B cell (primary cell): ENCODE measurements around the gene FAM53A. TPM values are rescaled to one million over a fixed set of nuclear protein-coding genes. Genes with fewer than 3 reads are reported as not detected.
A peak's percentile ranks its signal among the peaks of the same experiment; 100 is the strongest.

Experiments used
- ATAC-seq: fragments of 200-7000 bp; cut with Tn5 transposase; one replicate; pipeline ENCODE4 v1.10.0; 2021; ENCODE audit warnings: low read depth, mild to moderate bottlenecking, moderate number of reproducible peaks, moderate library complexity
- CTCF ChIA-PET: fragments of 350-600 bp; sonication (Branson Sonifier 250); formaldehyde crosslinking; loops from one replicate; lab custom pipeline; 2021; ENCODE audit warnings: antibody characterized with exemption, inconsistent platforms; lab: Charles Lee
- POLR2A ChIA-PET: fragments of 350-600 bp; sonication (Branson Sonifier 250); formaldehyde crosslinking; loops from one replicate; lab custom pipeline; 2021; ENCODE audit warnings: antibody characterized with exemption; lab: Charles Lee
- DNase-seq: peaks from one replicate; pipeline ENCODE4 v3.0.0; 2013
- H2AFZ ChIP-seq: 2 replicates; pipeline ENCODE4 v1.6.1; 2012; ENCODE audit warnings: mild to moderate bottlenecking, low read depth, low read length; ENCODE audit not compliant: insufficient read depth, poor library complexity, severe bottlenecking
- H3K27ac ChIP-seq, 2 donors: 1 replicate in 1 of 2; 2 replicates in 1 of 2; pipeline ENCODE4 v1.5.1; 2012 to 2013; ENCODE audit warnings: low read length in 2 of 2, mild to moderate bottlenecking in 2 of 2, moderate library complexity in 1 of 2
- H3K27me3 ChIP-seq, 4 experiments: fragments of 200-600 bp in 1 of 4; sonication (generic) in 1 of 4; replicated peaks in 1 of 4; 1 replicate in 2 of 4; 2 replicates in 2 of 4; pipeline versions ENCODE4 v1.6.1 to v1.7.0; 2013 to 2016; ENCODE audit warnings: low read length in 3 of 4, mild to moderate bottlenecking in 2 of 4, mixed read lengths in 1 of 4, moderate library complexity in 1 of 4; ENCODE audit not compliant: insufficient read depth in 4 of 4, control insufficient read depth in 3 of 4; ENCODE audit errors: control extremely low read depth in 1 of 4
- H3K36me3 ChIP-seq, 2 experiments: replicated peaks in 1 of 2; 1 replicate in 1 of 2; 2 replicates in 1 of 2; pipeline versions ENCODE4 v1.6.1 to v1.7.1; 2013; ENCODE audit warnings: low read length in 1 of 2; ENCODE audit not compliant: insufficient read depth in 2 of 2, control insufficient read depth in 1 of 2; ENCODE audit errors: control extremely low read depth in 1 of 2, extremely low read depth in 1 of 2
- H3K4me1 ChIP-seq, 2 donors: fragments of 200-600 bp in 1 of 2; sonication (generic) in 1 of 2; 1 replicate in 1 of 2; 2 replicates in 1 of 2; pipeline versions ENCODE4 v1.5.1 to v1.6.1; 2013 to 2017; ENCODE audit warnings: low read length in 2 of 2; ENCODE audit not compliant: control insufficient read depth in 2 of 2, insufficient read depth in 2 of 2
- H3K4me2 ChIP-seq: replicated peaks from 2 replicates; pipeline ENCODE3; 2012; ENCODE audit warnings: mild to moderate bottlenecking, low read depth, low read length; ENCODE audit not compliant: poor library complexity, severe bottlenecking
- H3K4me3 ChIP-seq, 5 experiments: fragments of 200-600 bp in 1 of 5; sonication (generic) in 1 of 5; 1 replicate in 3 of 5; 2 replicates in 2 of 5; pipeline versions ENCODE4 v1.5.1 to v1.7.0; 2011 to 2016; ENCODE audit warnings: low read length in 4 of 5, mild to moderate bottlenecking in 4 of 5, low read depth in 2 of 5, control low read depth in 1 of 5, moderate library complexity in 1 of 5; ENCODE audit not compliant: insufficient read depth in 1 of 5; ENCODE audit errors: control extremely low read depth in 1 of 5, extremely low read depth in 1 of 5
- H3K79me2 ChIP-seq: fragments of 200-600 bp; sonication (generic); one replicate; pipeline ENCODE4 v1.6.0; 2016; ENCODE audit warnings: low read length; ENCODE audit not compliant: control insufficient read depth, insufficient read depth
- H3K9ac ChIP-seq: fragments of 200-600 bp; sonication (generic); 2 replicates; pipeline ENCODE4 v1.6.1; 2017; ENCODE audit warnings: mild to moderate bottlenecking, low read length, moderate library complexity
- H3K9me3 ChIP-seq, 3 donors: one replicate each; pipeline versions ENCODE4 v1.6.1 to v1.7.1; 2013; ENCODE audit warnings: low read length in 2 of 3; ENCODE audit not compliant: control insufficient read depth in 2 of 3, insufficient read depth in 1 of 3; ENCODE audit errors: control extremely low read depth in 1 of 3
- H4K20me1 ChIP-seq: 2 replicates; pipeline ENCODE4 v1.6.0; 2012; ENCODE audit warnings: mild to moderate bottlenecking, low read length; ENCODE audit not compliant: insufficient read depth, control insufficient read depth, poor library complexity, severe bottlenecking
- H3K27ac Mint-ChIP-seq: one replicate; pipeline ENCODE4 v1.8.0; 2021; ENCODE audit warnings: mixed read lengths
- H3K27me3 Mint-ChIP-seq: one replicate; pipeline ENCODE4 v1.8.0; 2021; ENCODE audit warnings: mixed read lengths
- H3K4me1 Mint-ChIP-seq: one replicate; pipeline ENCODE4 v1.8.0; 2021; ENCODE audit warnings: mixed read lengths
- H3K4me3 Mint-ChIP-seq: one replicate; pipeline ENCODE4 v1.8.0; 2021; ENCODE audit warnings: mixed read lengths
- H3K9me3 Mint-ChIP-seq: one replicate; pipeline ENCODE4 v1.8.0; 2022; ENCODE audit warnings: mixed read lengths; ENCODE audit not compliant: insufficient read depth
- CTCF ChIP-seq: fragments of 200-600 bp; IDR thresholded peaks from one replicate; pipeline ENCODE4 v1.8.0; 2022; ENCODE audit warnings: antibody characterized with exemption, mild to moderate bottlenecking
- EZH2 ChIP-seq: IDR thresholded peaks from 2 replicates; pipeline ENCODE4 v1.6.1; 2012; ENCODE audit warnings: borderline replicate concordance, low read depth, mild to moderate bottlenecking, moderate library complexity, low read length; ENCODE audit not compliant: insufficient read depth, poor library complexity, severe bottlenecking
- WGBS: methylation state at CpG from one replicate; pipeline ENCODE4 v1.1.5; 2013; ENCODE audit warnings: missing lambda C conversion rate; ENCODE audit not compliant: insufficient coverage; 5-methylcytosine and 5-hydroxymethylcytosine counted together
- intact Hi-C: fragments of 100-400 bp; cut with micrococcal nuclease; formaldehyde crosslinking; loops from one replicate; pipeline ENCODE4 v1.10.0; 2022
- polyA plus RNA-seq: library from polyadenylated mRNA; depleted of rRNA; stranded (reverse); fragments of >200 nt; gene quantifications from 2 replicates; pipeline ENCODE4 v1.2.3, GENCODE V29; 2012
- total RNA-seq, 2 donors: library from RNA; stranded (reverse); fragments of 120-200 nt in 1 of 2; gene quantifications; 1 replicate in 1 of 2; 2 replicates in 1 of 2; pipeline versions ENCODE4 v1.2.3 to v1.2.4, GENCODE V29; 2013 to 2022

The FAM53A gene
- total and polyA plus RNA-seq, 2 donors (not counting 1 experiment from before 2014, with no cell fraction given): 2.2 to 4.2 TPM

DNA sequence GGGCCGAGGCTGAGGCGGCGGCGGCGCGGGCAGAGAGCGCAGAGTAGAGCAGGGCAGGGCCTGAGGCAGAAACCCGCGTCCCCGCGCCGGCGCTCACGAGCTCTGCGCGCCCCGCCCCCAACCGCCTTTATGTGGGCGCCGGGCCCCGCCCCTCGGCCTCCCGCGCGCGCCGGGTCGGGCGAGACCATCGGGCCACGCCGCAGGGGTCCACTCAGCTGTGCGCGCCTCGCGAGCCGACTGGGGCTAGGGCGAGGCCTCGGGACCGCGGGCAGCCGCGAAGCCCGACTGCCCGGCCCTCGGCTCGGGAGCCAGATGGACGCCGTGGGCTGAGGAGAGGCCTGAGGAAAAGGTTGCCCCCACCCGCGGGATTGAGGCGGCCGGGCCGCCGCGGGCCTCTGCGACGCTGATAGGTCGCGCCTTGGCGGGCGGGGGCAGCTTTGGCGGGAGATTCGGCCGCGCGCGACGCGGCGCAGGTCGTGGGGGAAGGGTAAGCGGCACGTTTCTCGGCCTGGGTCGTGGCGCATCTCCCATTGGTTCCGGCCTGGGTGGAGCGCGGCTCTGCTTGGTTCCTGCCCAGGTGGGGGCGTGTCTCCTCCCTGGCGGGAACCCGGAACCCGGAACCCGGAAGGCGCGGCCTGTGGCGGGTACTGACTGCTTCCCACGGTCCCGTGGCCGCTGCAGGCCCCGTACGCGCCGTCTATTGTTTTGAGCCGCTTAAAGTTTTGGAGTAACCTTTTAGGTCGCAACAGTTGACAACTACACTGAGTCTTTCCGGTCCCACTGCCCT is 28.3 kb upstream of the FAM53A start, which contains the start of gene SLBP:
Gene SLBP, minus strand, starts transcription at position 104 of the 787 bp plus-strand sequence. CDS start 131 bp downstream, outside the sequence.
- no peaks in the 10 kb centered on the region for H3K9me3 Mint-ChIP-seq
- H3K4me3 ChIP-seq: peak within 1 kb of the TSS; percentile 78 to 100 (median 96)
- no peaks in the 10 kb centered on the region for H3K9me3 ChIP-seq
- CTCF ChIA-PET: interaction anchor here (0.5 to 6.1 kb wide), 9 partner anchors 8 to 445 kb away, joined by 3 to 75 read pairs (median 5); partner anchors contain the start of genes LETM1, TACC3 and TMEM129
- DNase-seq (peak; percentile 99), ATAC-seq (peak; percentile 86)
- peaks cover 73% of the 10 kb centered on the region for H3K79me2 ChIP-seq
- H3K27me3 ChIP-seq: no peaks in the 10 kb centered on the region
- peaks cover 45% of the 10 kb centered on the region for H4K20me1 ChIP-seq
- POLR2A ChIA-PET: interaction anchor here (0.7 to 3.8 kb wide), 5 partner anchors 10 to 63 kb away, joined by 3 to 61 read pairs (median 3); partner anchors contain the start of genes TACC3 and TMEM129
- peak within 1 kb of the TSS; percentile 93 for H3K9ac ChIP-seq
- peak within 1 kb of the TSS; percentile 98 for H3K27ac Mint-ChIP-seq
- peak within 1 kb of the TSS; percentile 97 for H3K4me2 ChIP-seq
- intact Hi-C loops: loop anchor here (1.0 to 5.0 kb wide), 6 partner anchors 9 to 755 kb away; partner anchors contain the start of genes FAM53A, LETM1, RNF4 and TACC3
- H3K4me1 ChIP-seq: peaks cover 52 to 60% of the 10 kb centered on the region in 2 donors
- peak within 1 kb of the TSS; percentile 91 for H3K4me3 Mint-ChIP-seq
- H3K4me1 Mint-ChIP-seq: peaks cover 66% of the 10 kb centered on the region
- no peak for TF ChIP-seq EZH2
- TF ChIP-seq CTCF: no peak
- H3K36me3 ChIP-seq: peaks cover 0 to 10% of the 10 kb centered on the region in 2 experiments
- H3K27me3 Mint-ChIP-seq: no peaks in the 10 kb centered on the region
- peak within 1 kb of the TSS; percentile 84 for H2AFZ ChIP-seq
- H3K27ac ChIP-seq: peak within 1 kb of the TSS; percentile 83 to 99
- under 1% methylated on average over 98 of the region's 98 CpGs for WGBS
